Caco-2 (cell line): ENCODE data around the gene HTR4. TPM values are rescaled to one million over a fixed set of nuclear protein-coding genes. Genes with fewer than 3 reads are reported as not detected.

ENCODE experiments used
- BruUV-seq: library from RNA; stranded (reverse); fragments of 400-500 nt; replicated peaks from 2 replicates; lab custom pipeline; 2021; lab: Mats Ljungman, UMichigan
- CTCF ChIA-PET: fragments of 300-600 bp; sonication (Branson Sonifier 250); formaldehyde crosslinking; loops from one replicate; lab custom pipeline; 2022; ENCODE audit warnings: antibody characterized with exemption; lab: Charles Lee
- POLR2A ChIA-PET: fragments of 300-600 bp; sonication (Branson Sonifier 250); formaldehyde crosslinking; loops from one replicate; lab custom pipeline; 2022; ENCODE audit warnings: antibody characterized with exemption; lab: Charles Lee
- DNase-seq, 2 experiments: peaks; one replicate each; pipeline versions ENCODE4 v3.0.0 to v3.0.0-alpha.2; 2020 to 2022
- H3K27me3 ChIP-seq: replicated peaks from 2 replicates; pipeline ENCODE4 v1.6.0; 2011; ENCODE audit warnings: low read length; ENCODE audit not compliant: control insufficient read depth, insufficient read depth
- H3K36me3 ChIP-seq: 2 replicates; pipeline ENCODE4 v1.5.1; 2011; ENCODE audit warnings: low read length; ENCODE audit not compliant: control insufficient read depth, insufficient read depth
- H3K4me1 ChIP-seq: fragments of 250-450 bp; sonication (Bioruptor Pico); 2 replicates; pipeline ENCODE4 v1.5.1; 2020; ENCODE audit warnings: mild to moderate bottlenecking
- H3K4me3 ChIP-seq: 2 replicates; pipeline ENCODE4 v1.5.1; 2011; ENCODE audit warnings: low read depth, mild to moderate bottlenecking, control low read depth, low read length
- H3K9me3 ChIP-seq: fragments of 250-450 bp; sonication (Bioruptor Pico); 2 replicates; pipeline ENCODE4 v1.5.1; 2020; ENCODE audit warnings: mild to moderate bottlenecking, moderate library complexity
- H3K27ac Mint-ChIP-seq: one replicate; pipeline ENCODE4 v1.8.0; 2022; ENCODE audit warnings: mixed read lengths; ENCODE audit not compliant: unreplicated experiment
- H3K27me3 Mint-ChIP-seq: one replicate; pipeline ENCODE4 v1.8.0; 2022; ENCODE audit warnings: mixed read lengths; ENCODE audit not compliant: insufficient read depth, unreplicated experiment
- H3K36me3 Mint-ChIP-seq: one replicate; pipeline ENCODE4 v1.8.0; 2022; ENCODE audit warnings: mild to moderate bottlenecking, mixed read lengths; ENCODE audit not compliant: insufficient read depth, unreplicated experiment
- H3K4me1 Mint-ChIP-seq: one replicate; pipeline ENCODE4 v1.8.0; 2022; ENCODE audit warnings: low read depth, mixed read lengths; ENCODE audit not compliant: unreplicated experiment
- H3K4me3 Mint-ChIP-seq: one replicate; pipeline ENCODE4 v1.8.0; 2022; ENCODE audit warnings: mild to moderate bottlenecking, moderate library complexity, mixed read lengths; ENCODE audit not compliant: unreplicated experiment
- H3K9me3 Mint-ChIP-seq: one replicate; pipeline ENCODE4 v1.8.0; 2022; ENCODE audit warnings: mixed read lengths; ENCODE audit not compliant: unreplicated experiment
- CTCF ChIP-seq, 2 experiments: fragments of 200-600 bp in 1 of 2; IDR thresholded peaks; 1 replicate in 1 of 2; 2 replicates in 1 of 2; pipeline versions ENCODE4 v1.5.1 to v1.8.0; 2011 to 2022; ENCODE audit warnings: antibody characterized with exemption in 1 of 2, control low read depth in 1 of 2, inconsistent platforms in 1 of 2, low read depth in 1 of 2, low read length in 1 of 2, mild to moderate bottlenecking in 1 of 2, moderate library complexity in 1 of 2; ENCODE audit not compliant: insufficient read depth in 1 of 2, severe bottlenecking in 1 of 2, unreplicated experiment in 1 of 2
- intact Hi-C: fragments of 100-400 bp; cut with micrococcal nuclease; formaldehyde crosslinking; loops from one replicate; pipeline ENCODE4 v1.10.0; 2022; ENCODE audit not compliant: unreplicated experiment
- total RNA-seq: library from RNA; stranded (reverse); gene quantifications from 2 replicates; pipeline ENCODE4 v1.2.3, GENCODE V29; 2022

HTR4 gene
- total RNA-seq, 1 experiment from 2014 or later, result not detected

- CTCF ChIA-PET, result no interaction called here
These were observed 30.2 kb upstream of the HTR4 start for GRCh38 chr5:148684528-148684927.

GRCh38 chr5:148683651-148684050 lies 29.3 kb upstream of the HTR4 start:
- BruUV-seq, result no TSS peak
- DNase-seq, result no peak
- H3K4me1 ChIP-seq, result no peaks in the 10 kb centered on the region
- no peak overlapping the region for H3K4me3 ChIP-seq
- H3K36me3 Mint-ChIP-seq, result no peaks in the 10 kb centered on the region
- intact Hi-C loops, result no loop called here
- H3K4me3 Mint-ChIP-seq, result no peak overlapping the region
- no peaks in the 10 kb centered on the region for H3K9me3 Mint-ChIP-seq
- H3K27ac Mint-ChIP-seq, result no peak overlapping the region
- H3K36me3 ChIP-seq, result no peaks in the 10 kb centered on the region
- no peaks in the 10 kb centered on the region for H3K4me1 Mint-ChIP-seq
- POLR2A ChIA-PET, result no interaction called here
- no peaks in the 10 kb centered on the region for H3K27me3 ChIP-seq
- no peaks in the 10 kb centered on the region for H3K27me3 Mint-ChIP-seq
- H3K9me3 ChIP-seq, result no peaks in the 10 kb centered on the region
- CTCF ChIA-PET, result no interaction called here
- TF ChIP-seq CTCF (IDR thresholded peaks at IDR 0.05; ENCODE audit: insufficient read depth in 1 of 2, low read depth in 1 of 2, low read length in 1 of 2, severe bottlenecking in 1 of 2, unreplicated experiment in 1 of 2), result no peak

More at GRCh38 chr5:148684528-148684927, 30.2 kb upstream of the HTR4 start:
- Histone ChIP-seq H3K4me3 (no peak overlapping the region), H3K9me3 (no peaks in the 10 kb centered on the region), H3K27me3 (no peaks in the 10 kb centered on the region), H3K36me3 (no peaks in the 10 kb centered on the region), H3K4me1 (no peaks in the 10 kb centered on the region)
- no peak overlapping the region for H3K4me3 Mint-ChIP-seq
- no peak for DNase-seq
- H3K9me3 Mint-ChIP-seq, result no peaks in the 10 kb centered on the region
- BruUV-seq, result no TSS peak
- H3K36me3 Mint-ChIP-seq, result no peaks in the 10 kb centered on the region
- intact Hi-C loops, result no loop called here
- no peaks in the 10 kb centered on the region for H3K4me1 Mint-ChIP-seq
- no peak for TF ChIP-seq CTCF (IDR thresholded peaks at IDR 0.05; ENCODE audit: insufficient read depth in 1 of 2, low read depth in 1 of 2, low read length in 1 of 2, severe bottlenecking in 1 of 2, unreplicated experiment in 1 of 2)
- POLR2A ChIA-PET, result no interaction called here
- no peak overlapping the region for H3K27ac Mint-ChIP-seq
- no peaks in the 10 kb centered on the region for H3K27me3 Mint-ChIP-seq

GRCh38 chr5:148682058-148683026 lies 28.0 kb upstream of the HTR4 start:
- no peaks in the 10 kb centered on the region for H3K36me3 ChIP-seq
- no peaks in the 10 kb centered on the region for H3K27me3 Mint-ChIP-seq
- no peaks in the 10 kb centered on the region for H3K9me3 Mint-ChIP-seq
- H3K4me3 Mint-ChIP-seq, result no peak overlapping the region
- H3K9me3 ChIP-seq, result no peaks in the 10 kb centered on the region
- BruUV-seq, result no TSS peak
- intact Hi-C loops, result no loop called here
- no peak for DNase-seq
- no peaks in the 10 kb centered on the region for H3K36me3 Mint-ChIP-seq
- no peak overlapping the region for H3K4me3 ChIP-seq
- H3K27me3 ChIP-seq, result no peaks in the 10 kb centered on the region
- H3K4me1 Mint-ChIP-seq, result no peaks in the 10 kb centered on the region
- no peak for TF ChIP-seq CTCF (IDR thresholded peaks at IDR 0.05; ENCODE audit: insufficient read depth in 1 of 2, low read depth in 1 of 2, low read length in 1 of 2, severe bottlenecking in 1 of 2, unreplicated experiment in 1 of 2)
- ChIA-PET CTCF (no interaction called here), POLR2A (no interaction called here)
- H3K27ac Mint-ChIP-seq, result no peak overlapping the region
- H3K4me1 ChIP-seq, result no peaks in the 10 kb centered on the region
